Measurements from ENCODE around the gene NIT1.
A peak's percentile ranks its signal among the peaks of the same experiment; 100 is the strongest.

NIT1 gene

DNA sequence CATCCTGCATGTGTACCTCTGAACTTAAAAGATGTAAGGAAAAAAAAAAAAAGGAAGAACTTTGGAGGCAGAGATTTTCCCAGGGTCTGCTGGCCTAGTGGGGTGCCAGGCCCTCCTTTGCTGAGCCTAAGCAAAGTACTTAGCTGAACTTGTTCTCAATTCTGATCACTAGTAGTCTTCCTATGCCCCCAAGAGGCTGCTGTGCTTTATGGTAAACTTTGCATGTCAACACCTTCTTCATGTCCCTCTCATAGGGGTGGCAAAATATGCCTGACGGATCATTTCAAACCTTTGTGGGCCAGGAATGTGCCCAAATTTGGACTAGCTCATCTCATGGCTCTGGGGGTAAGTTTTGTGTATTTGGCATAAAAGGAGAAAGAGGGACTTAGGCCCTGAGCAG, 40.0 kb downstream of the NIT1 start:
- DNase-seq, result no peak

- no peak for DNase-seq
Measured at GRCh38 chr1:161158316-161159010, 40.6 kb downstream of the NIT1 start.

GRCh38 chr1:161159087-161159912, 41.4 kb downstream of the NIT1 start, which contains the start of gene USP21:
Gene USP21 (plus strand): TSS chr1:161159500. CDS start chr1:161160641, 1,141 bp downstream.
- DNase-seq, result peak; percentile 84 to 90 (median 87)

DNA sequence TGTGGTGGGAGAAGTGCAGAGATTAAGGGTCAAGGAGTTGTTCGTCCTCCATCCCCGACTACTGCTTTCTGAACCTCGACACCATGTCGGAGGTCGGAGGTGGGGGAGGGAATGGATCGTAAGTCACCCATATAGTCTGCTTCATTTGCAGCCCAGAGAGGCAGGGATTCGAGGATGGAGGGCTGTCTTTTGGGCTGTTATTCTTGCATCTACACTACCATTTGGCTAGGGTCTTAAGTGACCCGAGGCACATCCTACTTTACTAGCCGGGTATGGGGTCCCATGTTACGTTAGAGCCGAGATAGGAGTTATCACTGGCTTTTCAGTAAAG, 42.0 kb downstream of the NIT1 start:
- no peak for DNase-seq

DNA sequence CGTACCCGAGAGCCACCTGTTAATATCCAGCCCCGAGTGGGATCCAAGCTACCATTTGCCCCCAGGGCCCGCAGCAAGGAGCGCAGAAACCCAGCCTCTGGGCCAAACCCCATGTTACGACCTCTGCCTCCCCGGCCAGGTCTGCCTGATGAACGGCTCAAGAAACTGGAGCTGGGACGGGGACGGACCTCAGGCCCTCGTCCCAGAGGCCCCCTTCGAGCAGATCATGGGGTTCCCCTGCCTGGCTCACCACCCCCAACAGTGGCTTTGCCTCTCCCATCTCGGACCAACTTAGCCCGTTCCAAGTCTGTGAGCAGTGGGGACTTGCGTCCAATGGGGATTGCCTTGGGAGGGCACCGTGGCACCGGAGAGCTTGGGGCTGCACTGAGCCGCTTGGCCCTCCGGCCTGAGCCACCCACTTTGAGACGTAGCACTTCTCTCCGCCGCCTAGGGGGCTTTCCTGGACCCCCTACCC, 42.8 kb downstream of the NIT1 start:
- no peak for DNase-seq

GRCh38 chr1:161161652-161162051, 43.7 kb downstream of the NIT1 start:
- no peak for DNase-seq

DNA sequence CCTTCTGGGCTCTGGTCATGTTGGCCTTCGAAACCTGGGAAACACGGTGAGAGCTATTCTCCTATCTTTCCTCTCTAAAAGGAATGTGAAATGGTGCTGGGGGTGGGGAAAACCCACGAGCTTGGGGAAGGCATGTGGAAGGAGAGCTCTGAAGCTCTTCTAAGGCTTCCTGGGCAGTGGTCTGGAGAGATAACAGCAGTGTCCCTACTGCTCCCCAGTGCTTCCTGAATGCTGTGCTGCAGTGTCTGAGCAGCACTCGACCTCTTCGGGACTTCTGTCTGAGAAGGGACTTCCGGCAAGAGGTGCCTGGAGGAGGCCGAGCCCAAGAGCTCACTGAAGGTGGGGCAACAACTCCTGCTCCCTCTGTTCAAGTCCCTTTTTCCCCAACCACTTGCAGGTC, 44.1 kb downstream of the NIT1 start:
- DNase-seq, result no peak

DNA sequence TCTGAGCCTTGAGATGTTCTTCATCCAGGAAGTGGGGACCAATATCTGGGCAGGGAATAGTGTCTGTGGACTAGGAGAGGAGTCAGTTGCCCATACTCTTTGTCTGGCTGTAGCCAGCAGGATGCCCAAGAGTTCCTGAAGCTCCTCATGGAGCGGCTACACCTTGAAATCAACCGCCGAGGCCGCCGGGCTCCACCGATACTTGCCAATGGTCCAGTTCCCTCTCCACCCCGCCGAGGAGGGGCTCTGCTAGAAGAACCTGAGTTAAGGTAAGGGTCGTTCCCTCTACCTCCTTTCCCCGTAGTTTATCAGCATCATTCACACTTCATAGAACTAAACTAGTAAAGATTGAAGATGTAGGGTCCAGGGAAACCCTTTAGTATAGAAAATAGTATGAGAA, 44.9 kb downstream of the NIT1 start:
- DNase-seq, result no peak

DNA sequence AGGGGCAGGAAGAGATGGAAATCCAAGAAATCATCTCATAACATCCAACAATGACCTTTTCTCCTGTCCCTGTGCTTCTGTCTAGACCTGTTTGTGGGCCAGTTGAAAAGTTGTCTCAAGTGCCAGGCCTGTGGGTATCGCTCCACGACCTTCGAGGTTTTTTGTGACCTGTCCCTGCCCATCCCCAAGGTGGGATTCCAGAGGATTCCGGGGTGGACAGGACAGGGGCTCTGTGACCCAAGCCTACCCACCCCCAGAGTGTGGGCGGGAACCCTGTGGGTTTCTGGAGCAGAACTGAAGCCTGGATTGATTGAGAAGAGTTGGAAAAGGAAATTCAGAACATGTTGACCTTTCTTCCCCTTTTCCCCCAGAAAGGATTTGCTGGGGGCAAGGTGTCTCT, 45.9 kb downstream of the NIT1 start:
- no peak for DNase-seq

- no peak for DNase-seq
Measured at GRCh38 chr1:161164901-161165610, 47.2 kb downstream of the NIT1 start.

- peak; percentile 74 to 98 (median 89) for DNase-seq
Measured at GRCh38 chr1:161165742-161166668, 48.1 kb downstream of the NIT1 start, which contains the start of gene PPOX. Gene PPOX (plus strand): TSS chr1:161166426. CDS start chr1:161166848, 422 bp downstream.

DNA sequence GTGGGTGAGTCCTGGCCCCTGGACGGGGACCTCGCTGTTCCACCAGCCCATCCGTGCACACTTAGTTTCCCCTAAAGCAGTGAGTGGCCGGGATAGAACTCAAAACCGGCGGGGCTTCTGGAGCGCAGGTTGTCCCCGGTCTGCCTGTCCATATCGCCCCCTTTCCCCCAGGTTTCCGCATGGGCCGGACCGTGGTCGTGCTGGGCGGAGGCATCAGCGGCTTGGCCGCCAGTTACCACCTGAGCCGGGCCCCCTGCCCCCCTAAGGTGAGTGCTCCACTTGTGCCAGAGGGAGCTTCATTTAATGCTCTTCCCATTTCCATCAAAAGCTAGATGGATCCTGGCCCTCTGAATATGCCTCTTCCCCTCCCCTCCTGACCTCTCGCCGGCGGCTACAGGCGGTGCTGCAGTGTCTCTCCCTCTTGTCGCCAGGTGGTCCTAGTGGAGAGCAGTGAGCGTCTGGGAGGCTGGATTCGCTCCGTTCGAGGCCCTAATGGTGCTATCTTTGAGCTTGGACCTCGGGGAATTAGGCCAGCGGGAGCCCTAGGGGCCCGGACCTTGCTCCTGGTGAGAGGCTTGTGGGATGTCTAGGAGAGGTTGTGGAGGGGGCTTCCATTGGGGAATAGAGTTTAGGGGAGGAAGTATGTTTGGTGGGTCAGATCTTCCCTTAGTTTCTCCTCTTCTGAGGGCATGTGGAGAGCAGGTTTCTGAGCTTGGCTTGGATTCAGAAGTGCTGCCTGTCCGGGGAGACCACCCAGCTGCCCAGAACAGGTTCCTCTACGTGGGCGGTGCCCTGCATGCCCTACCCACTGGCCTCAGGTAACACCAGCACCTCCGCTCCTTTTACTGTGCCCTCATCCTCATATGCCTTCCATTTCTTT, 49.0 kb downstream of the NIT1 start:
- no peak for DNase-seq

GRCh38 chr1:161168906-161169305, 51.0 kb downstream of the NIT1 start:
- no peak for DNase-seq

Data from T-helper 2 cell (primary cell).